HG02973 (cell line): ENCODE data around the gene CD7.
"Not testable (repeated sequence)": the region's sequence is repeated elsewhere in the genome, so short reads cannot be mapped to it uniquely, and the experiment has no call there.

ENCODE experiments used
- ATAC-seq: cut with Tn5 transposase; IDR thresholded peaks from one replicate; pipeline ENCODE4 v1.9.1; 2021; ENCODE audit warnings: moderate library complexity; ENCODE audit not compliant: unreplicated experiment

The CD7 gene

GRCh38 chr17:82317394-82318168 lies at the start of gene CD7:
Gene CD7, minus strand, starts transcription at chr17:82317608. Its CDS starts 113 bp downstream, at chr17:82317495.
- ATAC-seq: no peak

- no peak for ATAC-seq
These were observed 49.3 kb upstream of the CD7 start for GRCh38 chr17:82366749-82367148.

GRCh38 chr17:82365606-82366295 lies 48.3 kb upstream of the CD7 start:
- no peak for ATAC-seq

GRCh38 chr17:82361885-82362633 lies 44.7 kb upstream of the CD7 start:
- no peak for ATAC-seq

- not testable (repeated sequence) for ATAC-seq
These were observed 42.2 kb upstream of the CD7 start for GRCh38 chr17:82359451-82360074.

- ATAC-seq: no peak
These were observed 41.3 kb upstream of the CD7 start, which contains the start of gene TEX19 for GRCh38 chr17:82358465-82359350. Gene TEX19, plus strand, starts transcription at chr17:82359247. Its CDS starts 2,904 bp downstream, at chr17:82362151.

GRCh38 chr17:82357394-82357793 lies 40.0 kb upstream of the CD7 start:
- no peak for ATAC-seq

- no peak for ATAC-seq
These were observed 39.5 kb upstream of the CD7 start for GRCh38 chr17:82356845-82357355.

- ATAC-seq: no peak
These were observed 38.5 kb upstream of the CD7 start for GRCh38 chr17:82355770-82356427.

- ATAC-seq: no peak
These were observed 37.4 kb upstream of the CD7 start for GRCh38 chr17:82354804-82355308.

- no peak for ATAC-seq
These were observed 36.1 kb upstream of the CD7 start for GRCh38 chr17:82353484-82353883.

GRCh38 chr17:82351713-82352488 lies 34.5 kb upstream of the CD7 start:
- ATAC-seq: no peak

- no peak for ATAC-seq
These were observed 33.9 kb upstream of the CD7 start for GRCh38 chr17:82351254-82351712.

- ATAC-seq: no peak
These were observed 33.0 kb upstream of the CD7 start for GRCh38 chr17:82350182-82351030.

GRCh38 chr17:82349287-82349701 lies 31.9 kb upstream of the CD7 start:
- no peak for ATAC-seq

GRCh38 chr17:82348866-82349265 lies 31.5 kb upstream of the CD7 start:
- no peak for ATAC-seq

GRCh38 chr17:82348434-82348833 lies 31.0 kb upstream of the CD7 start:
- no peak for ATAC-seq
